NOMO-1 treated with dmso at 0.1 percent for 144 hours (cell line): Measurements from ENCODE around the gene C19orf81.
A peak's percentile ranks its signal among the peaks of the same experiment; 100 is the strongest.

Experiments used
- DNase-seq: peaks from one replicate; lab custom pipeline; 2025; ENCODE audit not compliant: unreplicated experiment; lab: John Stamatoyannopoulos, UW

The C19orf81 gene

DNA sequence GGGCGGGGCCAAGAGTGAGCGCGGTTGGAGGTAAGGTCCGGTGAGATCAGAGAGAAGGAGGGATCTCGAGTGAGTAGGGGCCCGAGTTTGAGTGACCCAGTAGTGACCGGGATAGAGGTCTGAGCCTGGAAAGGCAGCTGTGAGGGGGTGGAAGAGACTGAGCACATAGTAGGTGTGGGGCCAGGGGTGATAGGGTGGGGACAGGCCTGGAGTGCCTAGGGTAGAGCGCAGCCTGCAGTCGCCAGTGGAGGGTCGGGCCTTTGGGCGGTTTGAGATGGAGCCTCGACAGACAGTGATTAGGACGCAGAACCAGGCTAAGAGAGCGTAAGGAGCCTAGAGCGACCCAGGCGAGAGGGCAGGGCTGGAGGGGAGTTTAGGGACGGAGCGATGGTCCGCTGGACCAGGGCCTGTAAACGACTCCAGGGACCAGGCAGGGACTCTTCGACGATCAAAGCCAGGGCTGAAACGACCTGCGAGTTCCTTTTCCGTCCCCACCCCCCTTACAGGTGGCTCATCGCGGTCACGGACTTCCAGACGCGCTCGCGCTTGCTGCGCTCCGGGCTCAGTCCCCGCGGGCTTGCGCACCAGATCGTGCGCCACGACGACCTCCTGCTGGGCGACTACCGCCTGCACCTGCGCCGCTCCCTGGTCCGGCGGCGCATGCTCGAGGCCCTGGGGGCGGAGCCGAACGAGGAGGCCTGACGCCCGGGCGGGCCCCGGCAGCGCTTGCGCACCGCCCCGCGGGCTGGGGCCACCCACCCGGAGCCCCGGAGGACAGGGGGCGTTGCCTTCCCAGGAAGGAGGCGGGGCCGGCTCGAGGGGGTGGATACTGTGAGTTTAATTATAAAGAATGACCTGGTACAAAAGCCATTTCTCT is 9.4 kb downstream of the C19orf81 start:
- DNase-seq, result peak; percentile 91

DNA sequence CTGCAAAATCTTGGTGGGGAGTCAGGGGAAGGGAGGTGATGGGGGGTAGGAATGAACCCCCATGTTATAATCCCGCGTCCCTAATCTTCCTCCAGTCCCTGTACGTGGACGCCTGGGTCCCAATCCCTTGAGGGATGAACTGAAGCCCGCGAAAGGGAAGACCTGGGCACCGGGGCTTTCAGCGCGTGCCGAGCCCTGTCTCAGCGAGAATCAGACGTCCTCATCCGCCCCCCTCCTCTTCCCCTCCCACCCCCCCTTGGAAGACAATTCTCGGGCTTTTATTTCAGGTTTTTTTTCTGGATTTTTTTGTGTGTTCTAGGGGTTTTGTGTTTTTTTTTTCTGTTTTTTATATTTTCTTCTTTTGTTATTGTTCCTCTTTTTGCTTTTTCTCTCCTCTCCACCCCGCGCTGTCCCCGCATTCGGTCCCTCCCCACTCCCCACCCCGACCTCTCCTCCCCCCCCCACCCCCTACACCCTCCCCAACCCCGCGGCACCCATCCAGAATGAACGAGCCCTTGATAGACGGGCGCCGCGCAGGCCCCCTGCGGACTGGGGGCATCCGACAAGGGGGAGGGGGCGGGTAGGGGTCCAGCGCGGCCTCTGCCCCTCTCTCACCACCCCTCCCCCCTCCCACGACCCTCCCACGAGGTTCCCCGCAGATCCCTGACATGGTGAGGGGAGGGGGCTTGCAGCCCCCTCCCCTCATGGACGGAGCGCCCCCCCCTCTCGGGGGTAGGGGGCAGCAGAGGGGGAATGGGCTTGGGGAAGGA is 10.3 kb downstream of the C19orf81 start:
- no peak for DNase-seq

DNA sequence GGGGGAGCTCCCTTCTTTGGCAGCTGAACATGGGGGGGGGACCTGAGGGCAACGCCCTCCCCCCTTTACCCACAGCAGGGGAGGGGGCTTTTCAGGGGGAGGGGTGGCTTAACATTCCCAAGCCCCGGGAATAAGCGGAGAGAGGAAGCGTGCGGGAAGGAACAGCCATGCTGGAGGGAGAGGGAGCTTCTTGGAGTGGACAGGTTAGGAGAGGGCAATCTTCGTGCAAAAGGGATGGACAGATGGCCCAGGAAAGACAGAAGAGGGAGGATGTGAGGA is 10.8 kb downstream of the C19orf81 start:
- no peak for DNase-seq

DNA sequence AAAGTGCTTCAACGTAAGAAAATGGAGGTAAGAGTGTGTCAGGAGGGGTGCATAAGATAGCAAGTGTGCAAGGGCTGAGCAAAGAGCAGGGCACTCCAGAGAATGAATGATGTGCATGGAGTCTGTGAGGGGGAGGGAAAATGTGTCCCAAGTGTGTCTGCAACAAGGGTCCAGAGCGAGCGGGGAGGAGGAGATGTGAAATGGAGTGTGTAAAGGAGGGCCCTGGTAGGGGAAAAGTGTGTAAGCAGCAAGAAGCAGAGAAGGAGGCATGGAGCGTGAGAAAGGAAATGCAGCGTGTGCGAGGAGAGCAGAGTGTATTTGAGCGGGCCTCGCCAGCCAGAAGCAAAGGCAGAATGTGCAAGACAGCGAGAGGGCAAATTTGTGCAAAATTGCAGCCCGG is 11.8 kb downstream of the C19orf81 start:
- no peak for DNase-seq

DNA sequence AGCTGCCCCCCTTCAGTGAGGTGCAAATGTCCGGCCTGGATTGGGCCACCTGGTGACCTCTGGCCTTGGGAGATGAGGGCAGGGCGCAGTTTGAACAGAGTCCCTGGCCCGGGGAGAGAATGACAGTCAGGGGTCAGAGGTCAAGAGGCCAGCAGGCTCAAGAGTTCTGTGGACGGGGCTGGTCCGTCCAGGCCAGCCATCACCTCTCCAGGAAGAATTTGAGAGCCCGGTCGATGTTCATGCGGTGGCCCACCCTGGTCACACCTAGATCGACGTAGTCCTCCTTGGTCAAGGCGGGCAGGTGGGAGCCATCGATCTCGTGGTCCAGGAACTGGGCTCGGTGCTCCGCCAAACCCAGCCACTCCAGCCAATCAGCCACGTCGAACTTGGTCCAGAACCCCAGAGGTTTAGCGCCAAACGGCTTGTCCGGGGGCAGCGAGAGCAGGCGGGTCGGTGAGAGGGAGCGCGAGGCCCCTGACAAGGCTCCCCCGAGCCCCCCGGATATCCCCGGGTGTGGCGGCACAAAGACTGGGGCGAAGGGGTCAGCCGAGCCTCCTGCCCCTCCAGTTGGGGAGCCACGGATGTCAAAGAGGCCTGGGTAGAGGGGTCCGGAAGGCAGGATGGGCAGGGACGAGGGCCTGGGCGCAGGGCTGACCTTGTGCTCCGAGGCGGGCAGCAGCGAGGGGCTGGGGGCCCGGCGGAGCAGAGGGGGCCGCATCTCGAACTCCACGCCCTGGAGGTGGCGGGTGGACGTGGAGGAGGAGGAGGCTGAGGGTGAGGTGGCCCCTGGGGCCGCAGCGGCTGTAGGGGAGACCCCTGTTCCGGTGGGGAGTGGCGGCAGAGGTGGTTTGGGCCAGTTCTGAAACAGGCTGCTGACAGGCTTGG is 12.8 kb downstream of the C19orf81 start:
- DNase-seq, result no peak

DNA sequence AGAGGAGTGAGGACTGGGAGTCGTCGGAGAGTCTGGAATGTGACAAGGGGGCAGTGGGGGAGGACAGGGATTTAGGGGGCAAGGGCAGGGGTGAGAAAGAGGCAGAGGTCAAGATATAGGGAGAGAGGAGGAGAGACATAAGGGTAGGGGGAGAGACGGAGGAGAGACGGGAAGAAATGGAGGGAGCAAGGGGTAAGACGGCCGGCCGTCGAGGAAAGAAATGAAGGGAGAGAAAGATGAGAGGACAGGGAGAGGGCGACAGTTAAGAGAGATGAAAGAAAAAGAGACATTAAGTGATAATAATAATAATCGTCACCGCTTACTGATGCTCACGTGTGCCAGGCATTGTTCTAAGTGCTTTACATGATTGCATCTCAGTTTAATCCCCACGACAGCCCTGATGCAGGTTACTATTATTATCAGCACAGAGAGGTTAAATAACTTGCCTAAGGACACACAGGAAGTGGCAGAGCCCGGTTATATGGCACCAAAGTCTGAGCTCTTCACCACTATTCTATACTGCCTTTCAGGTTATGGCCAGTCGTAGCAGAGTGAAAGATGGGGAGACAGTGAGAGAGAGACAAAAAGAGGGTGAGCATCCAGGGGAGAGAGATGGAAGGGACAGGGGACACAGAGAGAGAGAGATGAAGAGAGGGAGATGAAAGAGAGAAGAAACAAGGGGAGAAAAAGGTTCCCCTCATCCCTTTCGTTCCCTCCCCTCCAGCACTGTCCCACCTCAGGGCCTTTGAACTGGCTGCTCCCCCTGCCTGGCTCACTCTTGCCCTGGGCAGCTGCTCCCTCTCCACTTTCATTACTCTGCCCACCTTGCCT is 13.6 kb downstream of the C19orf81 start:
- no peak for DNase-seq

DNA sequence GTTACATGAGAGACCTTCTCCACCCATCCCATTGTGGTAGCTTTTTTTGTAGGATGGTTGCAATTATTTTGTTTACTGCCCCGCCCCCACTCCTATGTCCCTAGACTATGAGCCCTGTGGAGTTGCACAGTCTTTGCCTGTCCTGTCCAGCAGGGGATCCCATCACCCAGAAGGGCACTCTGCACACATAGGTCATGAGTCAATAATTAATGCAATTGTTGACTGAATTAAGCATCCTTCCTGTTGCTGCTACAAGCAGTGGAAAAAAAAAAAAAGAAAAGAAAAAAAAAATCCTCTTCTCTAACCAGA is 14.2 kb downstream of the C19orf81 start:
- DNase-seq, result no peak

DNA sequence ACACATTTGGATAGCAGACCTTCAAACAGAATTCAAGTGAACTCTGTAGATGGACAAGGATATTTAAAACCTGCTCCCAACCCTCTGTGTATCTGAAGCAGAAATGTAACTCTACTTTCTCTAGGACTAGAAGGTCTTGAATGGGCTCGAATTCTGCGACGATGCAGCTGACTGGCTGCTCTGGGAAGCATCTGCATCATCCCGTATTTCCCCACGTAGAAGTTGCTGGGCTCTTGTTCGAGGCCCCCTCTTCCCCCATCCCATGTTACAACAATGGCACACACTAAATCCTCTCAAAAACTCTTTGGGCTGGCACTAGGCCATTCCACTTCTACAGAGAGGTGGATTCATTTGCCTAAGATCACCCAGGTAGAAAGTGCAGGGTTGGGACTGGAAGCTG is 15.0 kb downstream of the C19orf81 start:
- DNase-seq, result no peak

DNA sequence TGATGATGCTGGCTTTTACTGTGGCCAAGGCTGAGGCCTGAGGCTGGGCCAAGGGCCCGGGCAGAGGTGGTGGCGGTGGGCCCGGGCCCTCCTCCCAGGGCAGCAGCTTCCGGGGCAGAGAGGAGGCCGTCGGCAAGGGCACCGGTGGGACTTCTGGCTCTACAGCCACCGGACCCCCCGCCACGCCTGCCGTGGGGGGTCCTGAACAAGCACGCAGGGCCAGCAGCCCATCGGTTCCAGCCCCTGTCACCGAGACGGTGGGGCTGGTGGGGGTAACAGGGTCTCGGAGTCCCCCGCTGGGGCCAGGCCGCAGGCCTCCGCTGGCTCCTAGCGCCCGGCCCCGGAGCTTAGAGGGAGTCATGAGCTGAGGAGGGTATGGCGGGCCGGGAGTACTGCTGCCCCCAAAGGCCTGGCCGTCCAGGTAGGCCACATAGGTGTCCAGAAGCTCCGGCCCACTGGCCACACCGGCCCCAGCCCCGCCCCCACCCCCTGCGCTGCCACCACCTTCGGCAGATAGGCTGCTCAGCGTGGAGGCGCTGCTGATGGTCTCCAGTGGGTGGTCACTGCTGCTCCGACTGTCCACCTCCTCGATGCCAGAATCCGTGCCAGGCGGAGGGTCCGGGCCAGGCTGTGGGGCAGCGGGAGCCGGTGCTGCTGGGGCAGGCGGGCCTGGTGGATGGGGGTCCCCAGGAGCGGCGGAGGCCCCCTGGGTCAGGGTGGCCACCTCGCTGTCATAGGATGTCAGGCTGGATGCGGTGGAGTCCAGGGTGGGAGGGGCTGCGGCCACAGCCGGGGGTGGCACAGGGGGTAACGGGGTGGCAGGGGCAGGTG is 17.3 kb downstream of the C19orf81 start:
- DNase-seq, result no peak

DNA sequence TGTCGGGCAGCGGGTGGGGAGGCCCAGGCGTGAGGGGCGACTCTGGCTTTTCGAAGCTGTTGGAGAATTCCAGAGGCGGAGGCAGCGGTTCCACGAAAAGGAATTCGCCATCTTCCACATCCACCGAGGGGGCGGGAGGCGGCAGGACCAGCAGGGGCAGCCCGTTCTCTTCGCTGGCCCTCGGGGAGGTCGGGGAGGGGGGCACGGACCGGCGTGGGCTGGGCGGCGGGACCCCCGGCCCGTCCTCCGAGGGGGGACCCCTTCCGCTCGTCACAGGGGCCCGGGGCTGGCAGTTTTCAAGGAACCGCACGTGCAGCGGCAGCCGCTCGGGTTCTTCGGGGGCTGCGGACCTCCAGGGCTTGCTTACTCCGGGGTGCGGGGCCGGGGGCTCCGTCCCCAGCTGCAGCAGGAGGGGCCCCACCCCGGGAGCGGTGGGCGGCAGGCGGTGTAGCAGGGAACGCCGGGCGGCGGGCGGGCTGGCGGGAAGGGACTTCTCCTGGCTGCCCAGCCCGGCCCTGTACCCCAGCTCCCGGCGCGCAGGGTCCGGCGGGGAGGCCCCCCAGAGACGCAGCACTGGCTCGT is 18.0 kb downstream of the C19orf81 start:
- DNase-seq, result no peak

DNA sequence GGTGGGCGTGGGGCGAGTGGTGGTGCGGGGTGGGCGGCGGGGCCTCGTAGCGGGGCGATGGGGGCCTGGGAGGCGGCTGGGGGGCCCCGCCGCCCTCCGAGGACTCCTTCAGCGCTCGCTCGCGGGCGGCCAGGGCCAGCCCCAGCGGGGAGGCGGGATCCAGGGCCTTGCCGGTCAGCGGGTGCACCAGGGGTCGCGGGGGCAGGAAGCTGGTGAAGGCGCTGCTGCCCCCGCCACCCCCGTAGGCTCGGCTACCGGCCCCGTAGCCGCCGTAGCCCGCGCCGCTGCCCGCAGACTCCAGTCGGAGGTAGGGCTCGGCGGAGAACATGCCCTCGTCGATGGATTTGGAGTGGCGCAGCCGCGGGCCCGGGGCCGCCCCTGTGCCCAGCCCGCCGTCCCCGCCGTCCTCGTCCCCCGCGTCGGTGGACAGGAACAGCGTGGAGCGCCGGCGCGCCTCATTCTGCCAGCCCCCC is 18.6 kb downstream of the C19orf81 start:
- no peak for DNase-seq

DNA sequence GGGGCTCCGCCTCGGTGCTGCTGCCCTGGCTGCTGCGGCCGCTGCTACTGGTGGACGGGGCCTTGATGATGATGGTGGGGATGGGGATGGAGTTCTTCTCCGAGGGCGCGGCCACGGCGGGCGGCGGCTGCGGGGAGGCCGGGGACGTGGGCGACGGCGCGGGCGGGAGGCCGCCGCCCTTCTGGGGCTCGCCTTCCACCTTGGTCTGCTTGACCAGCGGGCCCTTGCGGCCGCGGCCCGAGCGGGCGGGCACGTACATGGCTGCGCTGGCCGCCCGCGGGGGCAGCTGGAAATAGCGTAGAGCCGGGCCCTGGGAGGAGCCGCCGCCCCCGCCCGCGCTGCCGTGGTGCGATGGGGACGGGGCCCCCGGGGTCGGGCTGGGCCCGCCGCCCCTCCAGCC is 19.2 kb downstream of the C19orf81 start:
- DNase-seq, result no peak

DNA sequence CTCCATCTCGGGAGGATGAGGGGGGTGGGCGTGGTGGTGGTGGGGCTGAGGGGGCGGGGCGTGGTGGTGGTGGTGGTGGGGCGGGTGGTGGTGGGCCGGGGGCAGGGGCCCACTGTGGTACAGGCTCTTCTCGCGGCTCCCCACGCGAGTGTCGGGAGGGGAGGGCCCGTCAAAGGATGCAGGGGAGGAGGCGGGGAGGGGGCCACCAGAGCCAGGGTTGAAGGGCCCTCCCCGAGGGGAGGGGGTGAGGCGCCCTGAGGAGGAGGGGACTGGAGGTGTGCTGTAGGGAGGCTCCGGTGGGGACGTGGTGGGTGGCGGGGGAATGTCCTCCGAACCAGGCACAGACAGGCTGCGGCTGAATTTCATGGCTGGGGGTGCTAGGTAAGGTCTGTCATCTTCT is 19.6 kb downstream of the C19orf81 start:
- DNase-seq, result no peak

DNA sequence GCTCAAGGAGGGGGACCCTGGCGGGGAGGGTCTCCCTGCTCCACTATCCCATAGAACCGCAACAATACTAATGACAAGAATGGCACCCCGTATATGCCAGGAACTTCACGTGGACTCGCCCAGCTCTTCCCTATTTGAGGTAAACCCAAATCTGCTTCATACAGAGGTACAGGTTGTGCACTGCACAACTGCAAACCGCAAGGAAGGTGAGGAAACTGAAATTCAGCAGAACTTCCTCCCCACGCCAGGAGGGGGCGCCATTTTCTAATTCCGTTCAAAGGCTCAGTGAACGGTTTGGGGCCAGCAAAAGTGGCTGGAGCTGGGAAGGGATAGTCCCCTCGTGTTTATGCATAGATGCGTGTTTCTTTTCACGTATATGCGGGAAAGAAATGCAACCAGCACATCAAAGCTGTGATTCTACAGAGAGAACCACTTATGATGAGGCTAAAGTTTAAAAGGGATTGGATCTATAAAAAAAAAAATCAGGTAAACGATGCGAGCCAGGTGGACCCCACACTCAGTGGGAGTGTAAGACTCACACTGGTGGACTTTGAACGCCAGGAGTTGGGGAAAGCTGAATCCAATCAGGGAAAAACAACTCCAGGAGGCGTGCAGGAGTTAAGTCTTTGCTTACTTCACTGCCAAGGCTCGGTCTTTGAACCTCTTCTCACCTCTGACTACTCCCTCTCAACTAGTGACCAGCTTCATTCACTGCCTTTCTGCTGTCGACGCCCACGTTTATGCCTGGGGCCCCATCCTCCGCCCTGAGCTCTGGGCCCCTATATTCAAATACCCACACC is 20.3 kb downstream of the C19orf81 start:
- peak; percentile 26 for DNase-seq

DNA sequence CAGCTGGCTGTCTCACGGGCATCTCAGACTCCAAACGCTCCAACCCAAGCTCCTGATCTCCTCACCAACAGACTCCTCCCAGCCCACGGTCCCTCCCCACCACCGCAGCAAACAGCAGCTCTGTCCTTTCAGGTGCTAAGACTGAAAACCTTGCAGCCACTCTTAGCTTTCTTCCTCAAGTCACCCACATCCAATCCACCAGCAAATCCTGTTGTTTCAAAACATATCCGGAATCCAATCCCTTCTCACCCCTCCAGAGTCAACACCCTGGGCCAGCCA is 20.8 kb downstream of the C19orf81 start:
- no peak for DNase-seq

DNA sequence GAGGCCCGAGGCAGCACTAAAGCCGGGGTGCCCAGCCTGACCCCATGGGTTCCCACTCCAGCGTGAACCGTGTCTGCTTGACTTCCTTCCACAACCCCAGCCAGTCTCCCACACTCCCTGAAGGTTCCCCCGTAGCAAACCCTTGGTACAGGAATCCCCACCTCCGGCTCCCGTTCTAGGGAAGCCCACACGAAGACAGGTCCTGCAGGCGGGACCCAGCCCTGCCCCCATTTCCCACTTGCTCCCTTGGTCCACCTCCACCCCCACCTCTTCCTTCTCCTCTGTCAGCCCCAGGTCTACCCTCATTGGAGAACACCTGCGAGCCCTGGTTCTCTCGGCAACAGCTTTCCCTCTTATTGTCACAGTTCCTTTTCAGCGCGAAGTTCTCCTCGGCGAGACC is 23.9 kb downstream of the C19orf81 start:
- no peak for DNase-seq

DNA sequence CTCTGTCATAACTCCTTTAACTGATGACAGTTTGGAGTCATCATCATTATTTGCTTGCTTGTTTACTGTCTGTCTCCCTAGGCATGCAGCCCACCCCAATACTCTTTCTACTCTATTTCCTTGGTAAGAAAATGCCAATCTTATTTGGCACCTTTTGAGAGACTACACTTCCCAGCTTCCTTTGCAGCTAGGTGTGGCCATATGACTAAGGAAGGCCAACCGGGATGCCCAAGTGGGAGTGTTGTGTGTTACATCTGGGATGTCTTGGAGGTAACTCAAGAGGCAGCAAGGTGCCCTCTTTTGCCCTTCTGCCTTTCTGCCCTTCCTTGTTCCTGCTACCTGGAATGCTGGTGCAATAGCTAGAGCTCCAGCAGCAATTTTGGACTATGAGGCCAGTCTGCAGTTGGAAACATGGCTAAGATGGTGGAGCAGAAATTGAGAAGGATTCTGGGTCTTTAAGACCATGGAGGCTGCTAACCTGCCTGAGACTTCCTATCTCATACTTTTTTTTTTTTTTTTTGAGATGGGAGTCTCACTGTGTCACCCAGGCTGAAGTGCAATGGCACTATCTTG is 27.5 kb downstream of the C19orf81 start:
- no peak for DNase-seq

DNA sequence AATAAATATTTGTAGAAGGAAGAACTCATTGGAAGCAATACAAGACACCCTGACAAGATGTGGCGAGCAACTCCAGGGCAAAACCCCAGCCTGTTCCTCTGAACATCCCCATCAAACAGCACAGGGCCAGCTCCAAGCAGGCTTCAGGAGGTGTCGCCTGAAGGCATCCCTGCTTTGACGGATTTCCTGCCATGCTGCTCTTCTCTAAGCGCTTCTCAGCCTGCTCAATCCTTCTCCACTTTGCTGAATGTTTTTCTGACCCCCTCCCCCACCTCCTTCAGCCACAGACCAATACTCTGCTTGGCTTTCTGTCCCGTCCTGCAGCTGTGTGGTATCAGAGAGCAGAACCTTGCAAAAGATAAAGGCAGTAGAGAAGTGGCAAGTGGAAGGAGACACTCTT is 28.4 kb downstream of the C19orf81 start:
- DNase-seq, result no peak

DNA sequence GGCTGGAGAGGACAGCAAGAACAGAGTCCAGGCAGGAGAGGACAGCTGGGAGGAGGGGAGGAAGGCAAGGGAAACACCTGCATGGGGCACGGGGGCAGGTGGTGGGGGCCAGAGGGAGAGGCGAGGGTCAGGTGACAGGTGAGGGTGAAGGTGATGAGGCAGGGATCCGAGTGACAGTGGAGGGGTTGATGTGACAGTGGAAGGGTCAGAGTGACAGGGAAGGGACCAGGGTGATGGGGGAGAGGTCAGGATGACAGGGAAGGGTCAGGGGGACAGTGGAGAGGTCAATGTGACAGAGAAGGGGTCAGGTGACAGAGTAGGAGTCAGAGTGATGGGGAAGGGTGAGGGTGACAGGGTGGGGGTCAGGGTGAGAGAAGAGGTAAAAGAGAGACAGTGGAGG is 29.1 kb downstream of the C19orf81 start:
- no peak for DNase-seq
